ENCODE measurements around the gene TRPM4.
"Not testable (repeated sequence)": the region's sequence is repeated elsewhere in the genome, so short reads cannot be mapped to it uniquely, and the experiment has no call there.

Gene TRPM4

DNA sequence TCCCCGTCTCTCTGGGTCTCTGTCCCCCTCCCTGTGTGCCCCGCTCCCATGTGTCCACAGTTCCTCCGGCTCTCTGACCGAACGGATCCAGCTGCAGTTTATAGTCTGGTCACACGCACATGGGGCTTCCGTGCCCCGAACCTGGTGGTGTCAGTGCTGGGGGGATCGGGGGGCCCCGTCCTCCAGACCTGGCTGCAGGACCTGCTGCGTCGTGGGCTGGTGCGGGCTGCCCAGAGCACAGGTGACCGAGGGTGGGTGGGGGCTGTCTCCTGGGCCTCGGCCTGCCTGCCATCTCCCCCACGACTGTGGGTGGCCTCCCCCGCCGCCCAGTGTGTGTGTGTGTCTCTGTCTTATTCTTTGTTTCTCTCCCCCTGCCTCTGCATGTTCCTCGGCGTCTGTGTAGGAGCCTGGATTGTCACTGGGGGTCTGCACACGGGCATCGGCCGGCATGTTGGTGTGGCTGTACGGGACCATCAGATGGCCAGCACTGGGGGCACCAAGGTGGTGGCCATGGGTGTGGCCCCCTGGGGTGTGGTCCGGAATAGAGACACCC, 10.3 kb downstream of the TRPM4 start:
- H3K4me1 ChIP-seq (ENCODE audit: control insufficient read depth in 1 of 2, insufficient read depth in 1 of 2, low read depth in 1 of 2, low read length in 1 of 2) = no peaks in the 10 kb centered on the region
- no peak overlapping the region for H3K27ac ChIP-seq
- H3K4me3 ChIP-seq (ENCODE audit: low read depth in 1 of 2, low read length in 1 of 2) = no peak overlapping the region
- no peaks in the 10 kb centered on the region for H3K36me3 ChIP-seq
- no peak for TF ChIP-seq CTCF (IDR thresholded peaks at IDR 0.05)
- H3K9me3 ChIP-seq = no peaks in the 10 kb centered on the region
- H3K27me3 ChIP-seq = peaks cover 14% of the 10 kb centered on the region

DNA sequence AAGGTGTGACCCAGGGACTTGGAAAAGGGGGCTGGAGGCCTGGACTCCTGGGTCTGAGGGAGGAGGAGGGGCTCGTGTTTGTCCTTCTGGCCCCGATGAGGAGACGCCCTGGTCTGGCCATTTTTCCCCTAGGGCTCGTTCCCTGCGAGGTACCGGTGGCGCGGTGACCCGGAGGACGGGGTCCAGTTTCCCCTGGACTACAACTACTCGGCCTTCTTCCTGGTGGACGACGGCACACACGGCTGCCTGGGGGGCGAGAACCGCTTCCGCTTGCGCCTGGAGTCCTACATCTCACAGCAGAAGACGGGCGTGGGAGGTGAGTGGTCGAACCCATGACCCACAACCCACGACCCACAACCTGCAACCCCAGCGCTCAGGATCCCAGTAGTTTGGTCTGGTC, 10.8 kb downstream of the TRPM4 start:
- Histone ChIP-seq H3K4me3 (ENCODE audit: low read depth in 1 of 2, low read length in 1 of 2) (no peak overlapping the region), H3K4me1 (ENCODE audit: control insufficient read depth in 1 of 2, insufficient read depth in 1 of 2, low read depth in 1 of 2, low read length in 1 of 2) (no peaks in the 10 kb centered on the region), H3K27me3 (peaks cover 14% of the 10 kb centered on the region), H3K36me3 (no peaks in the 10 kb centered on the region), H3K27ac (no peak overlapping the region), H3K9me3 (no peaks in the 10 kb centered on the region)
- no peak for TF ChIP-seq CTCF (IDR thresholded peaks at IDR 0.05)

- Histone ChIP-seq H3K4me3 (ENCODE audit: low read depth in 1 of 2, low read length in 1 of 2) (no peak overlapping the region), H3K36me3 (no peaks in the 10 kb centered on the region), H3K4me1 (ENCODE audit: control insufficient read depth in 1 of 2, insufficient read depth in 1 of 2, low read depth in 1 of 2, low read length in 1 of 2) (no peaks in the 10 kb centered on the region), H3K9me3 (no peaks in the 10 kb centered on the region), H3K27me3 (peaks cover 4% of the 10 kb centered on the region), H3K27ac (no peak overlapping the region)
- no peak for TF ChIP-seq CTCF (IDR thresholded peaks at IDR 0.05)
Observed at GRCh38 chr19:49173198-49173597, 15.6 kb downstream of the TRPM4 start.

DNA sequence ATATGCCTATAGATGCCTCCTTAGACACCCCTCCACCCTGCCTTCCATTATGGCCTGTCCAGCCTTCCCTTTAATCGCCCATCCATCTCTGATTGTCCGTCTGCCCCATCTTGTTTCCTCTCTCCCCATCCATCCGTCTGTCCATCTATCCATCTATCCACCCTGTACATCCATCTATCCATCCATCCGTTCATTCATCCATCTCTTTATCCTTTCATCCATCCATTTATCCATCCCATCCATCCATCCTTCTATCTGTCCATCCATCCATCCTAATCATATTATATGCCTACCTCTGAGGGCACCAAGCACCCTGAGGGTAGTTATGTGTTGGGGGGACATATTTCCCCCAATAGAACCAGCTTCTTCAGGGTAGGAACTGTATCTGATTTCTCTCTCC, 23.1 kb downstream of the TRPM4 start:
- Histone ChIP-seq H3K9me3 (no peaks in the 10 kb centered on the region), H3K4me1 (ENCODE audit: control insufficient read depth in 1 of 2, insufficient read depth in 1 of 2, low read depth in 1 of 2, low read length in 1 of 2) (no peaks in the 10 kb centered on the region), H3K27ac (no peak overlapping the region), H3K4me3 (ENCODE audit: low read depth in 1 of 2, low read length in 1 of 2) (no peak overlapping the region), H3K36me3 (no peaks in the 10 kb centered on the region), H3K27me3 (peaks cover 4% of the 10 kb centered on the region)
- no peak for TF ChIP-seq CTCF (IDR thresholded peaks at IDR 0.05)

- H3K27ac ChIP-seq; H3K36me3 ChIP-seq; H3K27me3 ChIP-seq; H3K4me1 ChIP-seq (ENCODE audit: control insufficient read depth in 1 of 2, insufficient read depth in 1 of 2, low read depth in 1 of 2, low read length in 1 of 2); H3K9me3 ChIP-seq; H3K4me3 ChIP-seq (ENCODE audit: low read depth in 1 of 2, low read length in 1 of 2): not testable (repeated sequence)
Observed at GRCh38 chr19:49182010-49182847, 24.6 kb downstream of the TRPM4 start.

GRCh38 chr19:49182848-49183375, 25.3 kb downstream of the TRPM4 start:
- no peaks in the 10 kb centered on the region for H3K4me1 ChIP-seq (ENCODE audit: control insufficient read depth in 1 of 2, insufficient read depth in 1 of 2, low read depth in 1 of 2, low read length in 1 of 2)
- H3K4me3 ChIP-seq (ENCODE audit: low read depth in 1 of 2, low read length in 1 of 2) = no peak overlapping the region
- no peaks in the 10 kb centered on the region for H3K9me3 ChIP-seq
- H3K36me3 ChIP-seq = no peaks in the 10 kb centered on the region
- no peaks in the 10 kb centered on the region for H3K27me3 ChIP-seq
- TF ChIP-seq CTCF (IDR thresholded peaks at IDR 0.05) = no peak
- no peak overlapping the region for H3K27ac ChIP-seq
